ENCODE measurements around the gene MPPED2. TPM values are rescaled to one million over a fixed set of nuclear protein-coding genes. Genes with fewer than 3 reads are reported as not detected.

Gene MPPED2
- total RNA-seq, 1 experiment from 2014 or later = not detected

DNA sequence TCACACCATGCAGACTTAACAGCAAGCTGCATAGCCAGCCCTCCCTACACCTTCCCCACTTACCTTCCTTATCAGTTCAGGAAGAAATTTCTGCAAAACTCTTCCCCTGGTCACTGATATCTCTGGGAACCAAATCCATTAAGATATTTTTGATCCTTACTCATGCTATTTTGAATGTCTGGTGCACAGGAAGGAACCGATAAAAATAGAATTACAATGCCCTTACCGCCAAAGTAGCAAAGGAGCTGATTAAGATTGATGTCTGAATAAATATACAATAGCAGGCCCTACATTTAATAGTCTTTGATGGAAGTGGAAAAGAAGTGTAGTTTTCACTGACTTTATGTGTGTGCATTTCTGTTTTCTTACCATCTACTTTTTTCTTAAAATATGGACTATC, 117.3 kb downstream of the MPPED2 start:
- H3K4me2 ChIP-seq (ENCODE audit: low read length) = no peak overlapping the region
- intact Hi-C loops (cut with micrococcal nuclease) = no loop called here
- DNase-seq (ENCODE audit: low read depth, low spot score) (no peak), ATAC-seq (no peak)
- ChIA-PET RAD21 (ENCODE audit: low non-redundant PET in 1 of 2, low total read pairs in 2 of 2, uncharacterized antibody in 2 of 2, unreplicated experiment in 2 of 2) (no interaction called here), CTCF (no interaction called here), POLR2A (no interaction called here)
- H3K9me3 ChIP-seq (ENCODE audit: control insufficient read depth in 1 of 2, insufficient read depth in 1 of 2, low read depth in 1 of 2, low read length in 2 of 2) = no peaks in the 10 kb centered on the region
- no peak overlapping the region for H2AFZ ChIP-seq (ENCODE audit: low read depth, low read length, poor library complexity, severe bottlenecking)
- H3K4me3 ChIP-seq (replicated peaks in 1 of 2; ENCODE audit: low read depth in 1 of 2, low read length in 2 of 2) = no peak overlapping the region
- no peaks in the 10 kb centered on the region for H3K79me2 ChIP-seq (ENCODE audit: insufficient read depth, low read length)
- no peaks in the 10 kb centered on the region for H3K4me1 ChIP-seq (ENCODE audit: control insufficient read depth in 1 of 2, insufficient read depth in 2 of 2, low read length in 2 of 2)
- TF ChIP-seq RAD21 (IDR thresholded peaks at IDR 0.05; ENCODE audit: low read depth) (no peak), JUND (IDR thresholded peaks at IDR 0.05) (no peak), SP1 (IDR thresholded peaks at IDR 0.05; ENCODE audit: low read depth) (no peak), EGR1 (IDR thresholded peaks at IDR 0.05; ENCODE audit: low read depth) (no peak), SIN3A (IDR thresholded peaks at IDR 0.05; ENCODE audit: low read depth) (no peak), CBX3 (IDR thresholded peaks at IDR 0.05; ENCODE audit: low read depth) (no peak), ELF1 (IDR thresholded peaks at IDR 0.05; ENCODE audit: borderline replicate concordance, low read depth) (no peak), EZH2 (IDR thresholded peaks at IDR 0.05) (no peak), YY1 (IDR thresholded peaks at IDR 0.05; ENCODE audit: extremely low read depth, insufficient replicate concordance, low read depth, low read length) (no peak), SRF (IDR thresholded peaks at IDR 0.05; ENCODE audit: low read depth) (no peak), FOSL1 (IDR thresholded peaks at IDR 0.05; ENCODE audit: low read depth) (no peak), ZFX (IDR thresholded peaks at IDR 0.05) (no peak), EZH2phosphoT487 (IDR thresholded peaks at IDR 0.05; ENCODE audit: borderline replicate concordance) (no peak)
- TF ChIP-seq, protein P1, sequence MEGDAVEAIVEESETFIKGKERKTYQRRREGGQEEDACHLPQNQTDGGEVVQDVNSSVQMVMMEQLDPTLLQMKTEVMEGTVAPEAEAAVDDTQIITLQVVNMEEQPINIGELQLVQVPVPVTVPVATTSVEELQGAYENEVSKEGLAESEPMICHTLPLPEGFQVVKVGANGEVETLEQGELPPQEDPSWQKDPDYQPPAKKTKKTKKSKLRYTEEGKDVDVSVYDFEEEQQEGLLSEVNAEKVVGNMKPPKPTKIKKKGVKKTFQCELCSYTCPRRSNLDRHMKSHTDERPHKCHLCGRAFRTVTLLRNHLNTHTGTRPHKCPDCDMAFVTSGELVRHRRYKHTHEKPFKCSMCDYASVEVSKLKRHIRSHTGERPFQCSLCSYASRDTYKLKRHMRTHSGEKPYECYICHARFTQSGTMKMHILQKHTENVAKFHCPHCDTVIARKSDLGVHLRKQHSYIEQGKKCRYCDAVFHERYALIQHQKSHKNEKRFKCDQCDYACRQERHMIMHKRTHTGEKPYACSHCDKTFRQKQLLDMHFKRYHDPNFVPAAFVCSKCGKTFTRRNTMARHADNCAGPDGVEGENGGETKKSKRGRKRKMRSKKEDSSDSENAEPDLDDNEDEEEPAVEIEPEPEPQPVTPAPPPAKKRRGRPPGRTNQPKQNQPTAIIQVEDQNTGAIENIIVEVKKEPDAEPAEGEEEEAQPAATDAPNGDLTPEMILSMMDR (IDR thresholded peaks at IDR 0.05 in 2 of 3, conservative IDR thresholded peaks at IDR 0.05 in 1 of 3; ENCODE audit: borderline replicate concordance in 1 of 3, insufficient read depth in 1 of 3, low read depth in 2 of 3, low read length in 2 of 3) = no peak
- TF ChIP-seq, protein P2, sequence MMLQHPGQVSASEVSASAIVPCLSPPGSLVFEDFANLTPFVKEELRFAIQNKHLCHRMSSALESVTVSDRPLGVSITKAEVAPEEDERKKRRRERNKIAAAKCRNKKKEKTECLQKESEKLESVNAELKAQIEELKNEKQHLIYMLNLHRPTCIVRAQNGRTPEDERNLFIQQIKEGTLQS (IDR thresholded peaks at IDR 0.05) = no peak
- TF ChIP-seq, protein P3, sequence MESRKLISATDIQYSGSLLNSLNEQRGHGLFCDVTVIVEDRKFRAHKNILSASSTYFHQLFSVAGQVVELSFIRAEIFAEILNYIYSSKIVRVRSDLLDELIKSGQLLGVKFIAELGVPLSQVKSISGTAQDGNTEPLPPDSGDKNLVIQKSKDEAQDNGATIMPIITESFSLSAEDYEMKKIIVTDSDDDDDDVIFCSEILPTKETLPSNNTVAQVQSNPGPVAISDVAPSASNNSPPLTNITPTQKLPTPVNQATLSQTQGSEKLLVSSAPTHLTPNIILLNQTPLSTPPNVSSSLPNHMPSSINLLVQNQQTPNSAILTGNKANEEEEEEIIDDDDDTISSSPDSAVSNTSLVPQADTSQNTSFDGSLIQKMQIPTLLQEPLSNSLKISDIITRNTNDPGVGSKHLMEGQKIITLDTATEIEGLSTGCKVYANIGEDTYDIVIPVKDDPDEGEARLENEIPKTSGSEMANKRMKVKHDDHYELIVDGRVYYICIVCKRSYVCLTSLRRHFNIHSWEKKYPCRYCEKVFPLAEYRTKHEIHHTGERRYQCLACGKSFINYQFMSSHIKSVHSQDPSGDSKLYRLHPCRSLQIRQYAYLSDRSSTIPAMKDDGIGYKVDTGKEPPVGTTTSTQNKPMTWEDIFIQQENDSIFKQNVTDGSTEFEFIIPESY (IDR thresholded peaks at IDR 0.05; ENCODE audit: extremely low read depth, insufficient replicate concordance, low read length) = no peak
- TF ChIP-seq, protein P4, sequence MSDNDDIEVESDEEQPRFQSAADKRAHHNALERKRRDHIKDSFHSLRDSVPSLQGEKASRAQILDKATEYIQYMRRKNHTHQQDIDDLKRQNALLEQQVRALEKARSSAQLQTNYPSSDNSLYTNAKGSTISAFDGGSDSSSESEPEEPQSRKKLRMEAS (IDR thresholded peaks at IDR 0.05) = no peak
- BruUV-seq (replicated peaks) = no TSS peak
- no peak overlapping the region for H3K27ac ChIP-seq (ENCODE audit: low read depth, low read length)
- no peaks in the 10 kb centered on the region for H3K36me3 ChIP-seq (ENCODE audit: control insufficient read depth in 1 of 2, insufficient read depth in 2 of 2, low read length in 2 of 2)
- peaks cover 7% of the 10 kb centered on the region; the same call in 1 of the 2 replicates for H3K27me3 ChIP-seq (ENCODE audit: insufficient read depth, low read length)
- H4K20me1 ChIP-seq (ENCODE audit: insufficient read depth) = no peaks in the 10 kb centered on the region
- H3K9ac ChIP-seq (ENCODE audit: low read length) = no peak overlapping the region
- H3K9me2 ChIP-seq (ENCODE audit: insufficient read depth) = no peaks in the 10 kb centered on the region
